GM10847 (cell line): ENCODE data around the gene CHRM4.

Source experiments
- POLR2A ChIP-seq: IDR thresholded peaks from 2 replicates; pipeline ENCODE4 v1.6.1; 2011; ENCODE audit not compliant: insufficient read length; ENCODE audit errors: extremely low read depth

The CHRM4 gene

GRCh38 chr11:46387919-46388618 is 3.5 kb downstream of the CHRM4 start:
- TF ChIP-seq POLR2A = no peak

- TF ChIP-seq POLR2A = no peak
These were observed 4.1 kb downstream of the CHRM4 start for GRCh38 chr11:46387456-46387855.

- no peak for TF ChIP-seq POLR2A
These were observed 4.9 kb downstream of the CHRM4 start for GRCh38 chr11:46386674-46387073.

- TF ChIP-seq POLR2A = no peak
These were observed 5.5 kb downstream of the CHRM4 start for GRCh38 chr11:46386005-46386578.

GRCh38 chr11:46385169-46386004 is 6.2 kb downstream of the CHRM4 start:
- TF ChIP-seq POLR2A = no peak

- TF ChIP-seq POLR2A = no peak
These were observed 7.4 kb downstream of the CHRM4 start for GRCh38 chr11:46383974-46384701.

GRCh38 chr11:46383404-46383758 is 8.2 kb downstream of the CHRM4 start:
- TF ChIP-seq POLR2A = no peak

- TF ChIP-seq POLR2A = no peak
These were observed 8.8 kb downstream of the CHRM4 start for GRCh38 chr11:46382646-46383403.

GRCh38 chr11:46381819-46382645 is 9.5 kb downstream of the CHRM4 start:
- TF ChIP-seq POLR2A = no peak

GRCh38 chr11:46381048-46381818 is 10.3 kb downstream of the CHRM4 start, which contains the start of gene MDK:
TSS of gene MDK (plus strand) at chr11:46381669. CDS start at chr11:46382058, 389 bp downstream.
- TF ChIP-seq POLR2A = no peak

GRCh38 chr11:46380340-46381047 is 11.1 kb downstream of the CHRM4 start:
- TF ChIP-seq POLR2A = no peak

- no peak for TF ChIP-seq POLR2A
These were observed 12.6 kb downstream of the CHRM4 start for GRCh38 chr11:46378811-46379481.

GRCh38 chr11:46378296-46378695 is 13.3 kb downstream of the CHRM4 start:
- TF ChIP-seq POLR2A = no peak
